Stimulated activated naive CD8-positive, alpha-beta T cell treated with anti-CD3 and anti-CD28 coated beads, Interleukin-15, Interleukin-2, amounts not matched to agents 100 ng/mL and 50 ng/mL, for 24 hours (primary cell): ENCODE data around the gene CLNK.

ENCODE experiments used
- H3K27ac Mint-ChIP-seq: one replicate; pipeline ENCODE4 v1.8.0; 2021; ENCODE audit warnings: mild to moderate bottlenecking, mixed read lengths
- H3K27me3 Mint-ChIP-seq: one replicate; pipeline ENCODE4 v1.8.0; 2021; ENCODE audit warnings: mixed read lengths
- H3K36me3 Mint-ChIP-seq: one replicate; pipeline ENCODE4 v1.8.0; 2021; ENCODE audit warnings: low read depth, mixed read lengths
- H3K4me1 Mint-ChIP-seq: one replicate; pipeline ENCODE4 v1.8.0; 2021; ENCODE audit warnings: low read depth, mixed read lengths
- H3K4me3 Mint-ChIP-seq: one replicate; pipeline ENCODE4 v1.8.0; 2021; ENCODE audit warnings: mild to moderate bottlenecking, mixed read lengths
- H3K9me3 Mint-ChIP-seq: one replicate; pipeline ENCODE4 v1.8.0; 2021; ENCODE audit warnings: mixed read lengths

Gene CLNK

GRCh38 chr4:10478621-10479020 lies 205.9 kb downstream of the CLNK start:
- Mint-ChIP-seq H3K4me3 (no peak overlapping the region), H3K36me3 (no peaks in the 10 kb centered on the region), H3K27me3 (no peaks in the 10 kb centered on the region), H3K27ac (no peak overlapping the region), H3K4me1 (no peaks in the 10 kb centered on the region), H3K9me3 (no peaks in the 10 kb centered on the region)

- Mint-ChIP-seq H3K9me3 (no peaks in the 10 kb centered on the region), H3K36me3 (no peaks in the 10 kb centered on the region), H3K27ac (no peak overlapping the region), H3K4me1 (no peaks in the 10 kb centered on the region), H3K27me3 (peaks cover 12% of the 10 kb centered on the region), H3K4me3 (no peak overlapping the region)
Measured at GRCh38 chr4:10470505-10470904, 214.1 kb downstream of the CLNK start.

- H3K4me1 Mint-ChIP-seq: peaks cover 7% of the 10 kb centered on the region
Measured at GRCh38 chr4:10466161-10466560, 218.4 kb downstream of the CLNK start.

GRCh38 chr4:10462876-10463275 lies 221.7 kb downstream of the CLNK start:
- H3K4me3 Mint-ChIP-seq: no peak overlapping the region
- no peak overlapping the region for H3K27ac Mint-ChIP-seq
- H3K27me3 Mint-ChIP-seq: peaks cover 50% of the 10 kb centered on the region
- H3K36me3 Mint-ChIP-seq: peaks cover 4% of the 10 kb centered on the region
- H3K9me3 Mint-ChIP-seq: peaks cover 3% of the 10 kb centered on the region
- H3K4me1 Mint-ChIP-seq: peaks cover 20% of the 10 kb centered on the region

More at GRCh38 chr4:10466161-10466560, 218.4 kb downstream of the CLNK start:
- peaks cover 43% of the 10 kb centered on the region for H3K27me3 Mint-ChIP-seq
- H3K9me3 Mint-ChIP-seq: peaks cover 3% of the 10 kb centered on the region
- no peak overlapping the region for H3K4me3 Mint-ChIP-seq
- H3K27ac Mint-ChIP-seq: no peak overlapping the region
- no peaks in the 10 kb centered on the region for H3K36me3 Mint-ChIP-seq

GRCh38 chr4:10461850-10462400 lies 222.6 kb downstream of the CLNK start:
- peaks cover 3% of the 10 kb centered on the region for H3K9me3 Mint-ChIP-seq
- peak overlapping the region; percentile 73 for H3K4me3 Mint-ChIP-seq
- H3K4me1 Mint-ChIP-seq: peaks cover 26% of the 10 kb centered on the region
- H3K36me3 Mint-ChIP-seq: peaks cover 4% of the 10 kb centered on the region
- peaks cover 45% of the 10 kb centered on the region for H3K27me3 Mint-ChIP-seq
- H3K27ac Mint-ChIP-seq: no peak overlapping the region

GRCh38 chr4:10461091-10461849 lies 223.3 kb downstream of the CLNK start:
- Mint-ChIP-seq H3K27me3 (peaks cover 42% of the 10 kb centered on the region), H3K27ac (no peak overlapping the region), H3K9me3 (peaks cover 3% of the 10 kb centered on the region), H3K4me3 (peak overlapping the region; percentile 73), H3K4me1 (peaks cover 29% of the 10 kb centered on the region), H3K36me3 (peaks cover 4% of the 10 kb centered on the region)

- peaks cover 4% of the 10 kb centered on the region for H3K36me3 Mint-ChIP-seq
- peaks cover 42% of the 10 kb centered on the region for H3K27me3 Mint-ChIP-seq
- peak overlapping the region; percentile 46 for H3K27ac Mint-ChIP-seq
- H3K4me3 Mint-ChIP-seq: peak overlapping the region; percentile 50
- peaks cover 3% of the 10 kb centered on the region for H3K9me3 Mint-ChIP-seq
- H3K4me1 Mint-ChIP-seq: peaks cover 37% of the 10 kb centered on the region
Measured at GRCh38 chr4:10460313-10461047, 224.1 kb downstream of the CLNK start.

- peaks cover 33% of the 10 kb centered on the region for H3K27me3 Mint-ChIP-seq
- peaks cover 43% of the 10 kb centered on the region for H3K4me1 Mint-ChIP-seq
- H3K4me3 Mint-ChIP-seq: no peak overlapping the region
Measured at GRCh38 chr4:10459305-10459704, 225.3 kb downstream of the CLNK start.

GRCh38 chr4:10458177-10458576 lies 226.4 kb downstream of the CLNK start:
- no peak overlapping the region for H3K27ac Mint-ChIP-seq
- H3K36me3 Mint-ChIP-seq: peaks cover 27% of the 10 kb centered on the region
- peaks cover 1% of the 10 kb centered on the region for H3K9me3 Mint-ChIP-seq
- peaks cover 25% of the 10 kb centered on the region for H3K27me3 Mint-ChIP-seq
- H3K4me1 Mint-ChIP-seq: peaks cover 46% of the 10 kb centered on the region
- H3K4me3 Mint-ChIP-seq: no peak overlapping the region

More at GRCh38 chr4:10459305-10459704, 225.3 kb downstream of the CLNK start:
- Mint-ChIP-seq H3K9me3 (peaks cover 2% of the 10 kb centered on the region), H3K36me3 (peaks cover 16% of the 10 kb centered on the region), H3K27ac (no peak overlapping the region)

GRCh38 chr4:10457255-10457801 lies 227.2 kb downstream of the CLNK start, which contains the start of gene ZNF518B:
ZNF518B (minus strand) TSS chr4:10457426; CDS start chr4:10446328, 11,098 bp downstream.
- H3K27me3 Mint-ChIP-seq: peaks cover 18% of the 10 kb centered on the region

GRCh38 chr4:10456595-10457254 lies 227.8 kb downstream of the CLNK start:
- H3K36me3 Mint-ChIP-seq: peaks cover 42% of the 10 kb centered on the region
- H3K9me3 Mint-ChIP-seq: peaks cover 5% of the 10 kb centered on the region
- H3K27ac Mint-ChIP-seq: peak overlapping the region; percentile 85
- peaks cover 42% of the 10 kb centered on the region for H3K4me1 Mint-ChIP-seq
- peak overlapping the region; percentile 87 for H3K4me3 Mint-ChIP-seq
- peaks cover 14% of the 10 kb centered on the region for H3K27me3 Mint-ChIP-seq

More at GRCh38 chr4:10457255-10457801, 227.2 kb downstream of the CLNK start, which contains the start of gene ZNF518B:
- Mint-ChIP-seq H3K4me1 (peaks cover 44% of the 10 kb centered on the region), H3K27ac (peak within 1 kb of the TSS; percentile 85), H3K4me3 (peak within 1 kb of the TSS; percentile 87), H3K36me3 (peaks cover 36% of the 10 kb centered on the region), H3K9me3 (peaks cover 5% of the 10 kb centered on the region)

GRCh38 chr4:10456260-10456594 lies 228.3 kb downstream of the CLNK start:
- peaks cover 45% of the 10 kb centered on the region for H3K36me3 Mint-ChIP-seq
- H3K4me1 Mint-ChIP-seq: peaks cover 38% of the 10 kb centered on the region
- peaks cover 5% of the 10 kb centered on the region for H3K9me3 Mint-ChIP-seq
- peak overlapping the region; percentile 87 for H3K4me3 Mint-ChIP-seq
- H3K27me3 Mint-ChIP-seq: peaks cover 11% of the 10 kb centered on the region
- H3K27ac Mint-ChIP-seq: peak overlapping the region; percentile 85

GRCh38 chr4:10455133-10455532 lies 229.4 kb downstream of the CLNK start:
- Mint-ChIP-seq H3K36me3 (peaks cover 52% of the 10 kb centered on the region), H3K27me3 (peaks cover 11% of the 10 kb centered on the region), H3K4me3 (no peak overlapping the region), H3K9me3 (peaks cover 9% of the 10 kb centered on the region), H3K27ac (no peak overlapping the region), H3K4me1 (peaks cover 30% of the 10 kb centered on the region)

- peaks cover 55% of the 10 kb centered on the region for H3K36me3 Mint-ChIP-seq
- H3K4me3 Mint-ChIP-seq: no peak overlapping the region
- H3K27me3 Mint-ChIP-seq: peaks cover 11% of the 10 kb centered on the region
Measured at GRCh38 chr4:10454726-10455125, 229.8 kb downstream of the CLNK start.

More at GRCh38 chr4:10454726-10455125, 229.8 kb downstream of the CLNK start:
- Mint-ChIP-seq H3K27ac (no peak overlapping the region), H3K4me1 (peaks cover 28% of the 10 kb centered on the region), H3K9me3 (peaks cover 11% of the 10 kb centered on the region)
